Neural cell (in vitro differentiated cells): ENCODE data around the gene KRTAP1-5.

Experiments used
- EZH2 ChIP-seq: fragments of 200-600, 300-800 bp; shearing (Covaris generic), sonication (generic); IDR thresholded peaks from 2 replicates; pipeline ENCODE4 v1.6.1; 2014; ENCODE audit warnings: antibody characterized with exemption, low read length, borderline replicate concordance, mild to moderate bottlenecking; ENCODE audit not compliant: insufficient read depth, poor library complexity, severe bottlenecking
- MXI1 ChIP-seq: fragments of 450-650 bp; conservative IDR thresholded peaks from 2 replicates; pipeline ENCODE4 v1.6.1; 2014; ENCODE audit warnings: antibody characterized with exemption, mild to moderate bottlenecking; ENCODE audit not compliant: poor library complexity, severe bottlenecking
- TF ChIP-seq, protein P1 (sequence below): fragments of 450-650 bp; IDR thresholded peaks from 2 replicates; pipeline ENCODE4 v1.5.1; 2014; ENCODE audit warnings: antibody characterized with exemption, mild to moderate bottlenecking, moderate library complexity; ENCODE audit not compliant: poor library complexity, severe bottlenecking

DNA sequence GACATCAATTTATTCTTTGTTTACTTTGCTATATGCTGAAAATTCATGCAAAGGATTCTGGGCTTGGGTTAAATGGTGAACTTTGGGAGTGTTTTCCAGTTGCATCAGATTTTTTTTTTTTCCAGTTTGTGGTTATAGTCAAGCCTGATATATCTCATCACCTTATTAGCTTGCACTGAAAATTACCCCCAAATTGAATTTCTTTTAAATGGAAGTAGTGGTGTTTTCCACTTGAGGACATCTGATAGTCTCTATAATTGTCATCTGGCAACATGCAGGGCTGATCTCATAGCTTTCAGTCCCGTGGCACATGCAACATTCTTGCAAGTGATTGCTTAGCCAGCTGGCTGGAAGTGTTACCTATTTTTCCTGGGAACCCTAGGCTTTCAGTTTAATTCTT, 13.4 kb downstream of the KRTAP1-5 start:
- no peak for TF ChIP-seq MXI1
- TF ChIP-seq, protein P1, sequence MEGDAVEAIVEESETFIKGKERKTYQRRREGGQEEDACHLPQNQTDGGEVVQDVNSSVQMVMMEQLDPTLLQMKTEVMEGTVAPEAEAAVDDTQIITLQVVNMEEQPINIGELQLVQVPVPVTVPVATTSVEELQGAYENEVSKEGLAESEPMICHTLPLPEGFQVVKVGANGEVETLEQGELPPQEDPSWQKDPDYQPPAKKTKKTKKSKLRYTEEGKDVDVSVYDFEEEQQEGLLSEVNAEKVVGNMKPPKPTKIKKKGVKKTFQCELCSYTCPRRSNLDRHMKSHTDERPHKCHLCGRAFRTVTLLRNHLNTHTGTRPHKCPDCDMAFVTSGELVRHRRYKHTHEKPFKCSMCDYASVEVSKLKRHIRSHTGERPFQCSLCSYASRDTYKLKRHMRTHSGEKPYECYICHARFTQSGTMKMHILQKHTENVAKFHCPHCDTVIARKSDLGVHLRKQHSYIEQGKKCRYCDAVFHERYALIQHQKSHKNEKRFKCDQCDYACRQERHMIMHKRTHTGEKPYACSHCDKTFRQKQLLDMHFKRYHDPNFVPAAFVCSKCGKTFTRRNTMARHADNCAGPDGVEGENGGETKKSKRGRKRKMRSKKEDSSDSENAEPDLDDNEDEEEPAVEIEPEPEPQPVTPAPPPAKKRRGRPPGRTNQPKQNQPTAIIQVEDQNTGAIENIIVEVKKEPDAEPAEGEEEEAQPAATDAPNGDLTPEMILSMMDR: no peak
- no peak for TF ChIP-seq EZH2
